Suprapubic skin (tissue), 3 donors: Measurements from ENCODE around the gene CACNA2D3.

Experiments
- CTCF ChIP-seq, 2 donors: fragments of 200-600 bp in 1 of 2; fragments of 450-650 bp in 1 of 2; sonication (generic) in 1 of 2; IDR thresholded peaks; one replicate each; pipeline ENCODE4 v1.5.1; 2016 to 2019; ENCODE audit warnings: antibody characterized with exemption in 2 of 2, mild to moderate bottlenecking in 1 of 2, moderate library complexity in 1 of 2
- EP300 ChIP-seq: sonication (generic); formaldehyde crosslinking; IDR thresholded peaks from one replicate; pipeline ENCODE4 v1.6.1; 2017; ENCODE audit warnings: antibody characterized with exemption

DNA sequence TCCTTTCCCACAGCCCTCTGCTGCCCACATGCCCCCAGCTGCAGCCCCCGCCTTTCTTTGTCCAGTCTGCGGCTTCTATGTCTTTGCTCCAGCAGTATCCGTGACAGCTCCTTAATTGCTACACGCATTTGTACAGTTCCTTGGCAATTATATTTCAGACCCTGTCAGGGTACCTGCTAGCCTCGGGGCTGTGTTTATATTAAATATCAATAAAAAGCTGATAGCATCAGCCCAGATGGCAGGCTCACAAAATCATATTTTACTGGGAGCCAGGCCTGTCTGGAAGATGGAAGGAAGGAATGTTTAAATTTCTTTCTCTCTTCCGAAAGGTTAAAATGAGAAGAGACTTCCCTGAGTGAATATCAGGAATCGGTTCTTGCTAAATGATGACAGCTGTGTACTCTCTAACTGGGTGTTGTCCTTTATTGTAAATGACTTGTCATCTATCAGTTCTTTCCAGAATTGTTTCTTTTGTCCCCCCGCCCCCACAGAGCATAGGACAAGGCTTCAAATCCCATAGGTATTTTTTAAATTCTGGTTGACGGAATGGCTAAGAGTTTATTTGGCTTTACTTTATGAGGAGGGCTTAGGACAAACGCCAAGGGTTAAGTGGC, 427.4 kb downstream of the CACNA2D3 start:
- TF ChIP-seq CTCF (IDR thresholded peaks at IDR 0.05) = no peak
- no peak for TF ChIP-seq EP300
